ENCODE measurements around the gene SP9.
A peak's percentile ranks its signal among the peaks of the same experiment; 100 is the strongest.

The SP9 gene

DNA sequence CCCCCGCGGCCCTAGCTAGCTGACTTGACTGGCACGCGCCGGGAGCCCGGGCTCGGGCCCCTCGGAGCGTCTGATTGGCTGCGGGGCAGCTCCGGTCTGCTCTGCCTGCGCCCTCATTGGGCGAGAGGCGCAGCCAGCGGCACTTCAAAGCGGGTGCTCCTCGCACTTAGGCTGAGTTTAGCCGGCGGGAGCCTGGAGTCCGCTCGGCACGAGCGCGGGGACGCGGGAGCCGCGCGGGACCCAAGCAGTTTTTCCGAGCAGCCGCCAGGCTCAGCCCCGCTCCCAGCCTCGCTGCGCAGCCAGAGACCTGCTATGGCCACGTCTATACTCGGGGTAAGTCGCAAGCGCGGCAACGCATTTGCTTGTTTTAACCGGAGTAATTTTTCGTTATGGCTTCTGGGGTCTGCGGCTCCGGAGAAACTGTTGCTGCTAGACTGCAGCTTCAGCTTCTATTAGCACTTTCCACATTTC lies at the start of gene SP9:
Gene SP9 (plus strand): TSS at position 174 of the 471 bp plus-strand sequence. CDS start 139 bp downstream, at position 313.
- DNase-seq (ENCODE audit: low read depth, low spot score) = peak; percentile 75

DNA sequence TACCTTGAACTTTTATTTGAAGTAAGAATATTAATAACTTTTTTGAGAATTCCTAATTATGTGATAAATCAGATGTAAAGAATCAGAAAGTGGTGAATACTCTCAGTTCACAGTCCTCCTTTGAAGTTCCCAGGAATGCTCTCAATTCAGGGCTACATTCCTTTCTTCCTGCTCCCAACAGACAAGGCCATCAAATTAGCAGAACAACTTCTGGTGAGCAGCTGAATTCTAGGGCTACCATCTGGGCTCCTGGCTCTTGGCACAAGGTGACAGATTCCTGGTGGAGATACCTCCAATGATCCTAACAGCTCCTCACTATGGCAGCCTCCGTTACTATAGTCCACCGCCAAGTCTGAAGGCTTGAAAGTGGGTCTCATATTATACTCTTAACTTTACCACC lies 48.6 kb upstream of the SP9 start:
- DNase-seq (ENCODE audit: low read depth, low spot score) = peak; percentile 9

DNA sequence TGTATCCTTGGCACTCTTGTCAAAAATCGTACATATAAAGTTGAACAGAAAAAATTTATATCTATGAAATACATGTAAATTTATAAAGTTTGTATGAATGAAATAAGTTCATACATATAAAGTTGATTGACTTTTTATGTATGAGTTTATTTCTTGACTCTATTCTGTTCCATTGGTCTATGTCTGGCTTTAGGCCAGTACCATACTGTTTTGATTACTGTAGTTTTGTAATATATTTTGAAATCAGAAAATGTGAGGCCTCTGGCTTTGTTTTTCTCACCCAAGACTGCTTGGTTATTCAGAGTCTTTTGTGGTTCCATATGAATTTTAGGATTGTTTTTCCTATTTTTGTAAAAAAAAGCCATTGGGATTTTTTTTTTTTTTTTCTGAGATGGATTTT lies 41.8 kb upstream of the SP9 start:
- DNase-seq (ENCODE audit: low read depth, low spot score) = no peak

DNA sequence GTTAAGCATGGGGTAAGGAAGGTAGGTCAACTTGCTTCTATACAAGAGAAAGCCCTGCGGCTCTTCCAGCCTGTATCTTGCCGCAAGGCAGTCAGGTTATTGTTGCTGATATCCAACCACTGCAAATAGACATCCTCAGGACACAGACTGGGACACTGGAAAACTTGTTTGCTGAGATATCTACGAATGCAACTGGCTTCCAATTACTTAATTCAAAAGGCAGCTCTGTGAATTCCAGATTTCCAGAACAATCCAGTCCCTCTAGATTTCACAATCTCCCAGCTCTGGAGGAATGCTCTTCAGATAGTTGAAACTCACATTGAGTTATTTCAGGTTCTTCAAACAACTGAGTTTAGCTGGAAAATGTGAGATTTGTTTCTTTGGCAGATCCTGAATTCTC lies 34.6 kb upstream of the SP9 start:
- no peak for DNase-seq (ENCODE audit: low read depth, low spot score)

DNA sequence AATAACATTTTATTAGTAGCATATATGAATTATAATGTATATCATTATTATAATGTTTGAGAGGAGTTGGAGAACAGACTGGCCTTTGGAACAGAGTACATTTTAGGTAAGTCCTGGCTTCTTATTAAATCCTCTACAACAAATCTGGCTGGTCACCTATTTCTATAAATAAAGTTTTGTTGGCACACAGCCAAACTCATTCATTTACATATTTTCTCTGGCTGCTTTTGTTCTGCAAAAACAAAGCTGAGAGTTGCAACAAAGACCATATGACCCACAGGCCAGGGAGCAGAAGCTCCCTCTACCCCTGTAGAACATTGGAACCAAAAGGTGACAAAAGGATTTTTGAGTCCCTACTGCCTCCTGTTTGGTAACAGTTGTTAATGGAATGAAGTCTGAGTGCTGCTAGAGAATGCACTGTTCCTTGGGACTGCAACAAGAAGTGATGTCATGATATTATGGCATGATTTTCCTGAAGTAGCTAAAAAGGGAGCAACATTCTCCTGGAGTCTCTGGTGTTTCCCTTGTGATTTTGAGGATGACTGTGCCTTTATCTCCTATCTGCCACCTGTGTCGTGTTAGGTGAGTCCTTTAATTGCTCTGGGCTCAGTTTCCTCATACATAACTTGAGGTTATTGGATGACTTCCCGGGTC lies 22.0 kb upstream of the SP9 start:
- peak; percentile 9 for DNase-seq (ENCODE audit: low read depth, low spot score)

DNA sequence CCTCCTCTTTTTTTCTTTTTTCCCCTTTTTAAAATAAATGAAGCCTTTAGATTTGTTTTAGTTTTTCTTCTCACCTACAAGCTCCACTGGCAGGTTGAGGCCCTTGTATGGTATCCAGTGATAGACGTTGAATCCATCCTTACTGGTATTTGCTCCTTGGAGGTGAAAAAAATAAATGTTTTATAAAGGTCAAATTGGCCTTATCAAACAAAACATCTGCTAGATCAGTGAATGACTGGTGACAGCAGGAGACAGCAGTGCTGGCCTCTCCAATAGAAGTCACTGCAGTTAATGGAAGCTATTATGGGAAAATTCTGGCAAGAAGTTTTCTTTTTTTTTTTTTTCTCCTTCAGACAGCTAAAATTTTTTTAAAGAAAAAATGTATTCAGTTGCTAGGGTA lies 12.6 kb upstream of the SP9 start:
- no peak for DNase-seq (ENCODE audit: low read depth, low spot score)

DNA sequence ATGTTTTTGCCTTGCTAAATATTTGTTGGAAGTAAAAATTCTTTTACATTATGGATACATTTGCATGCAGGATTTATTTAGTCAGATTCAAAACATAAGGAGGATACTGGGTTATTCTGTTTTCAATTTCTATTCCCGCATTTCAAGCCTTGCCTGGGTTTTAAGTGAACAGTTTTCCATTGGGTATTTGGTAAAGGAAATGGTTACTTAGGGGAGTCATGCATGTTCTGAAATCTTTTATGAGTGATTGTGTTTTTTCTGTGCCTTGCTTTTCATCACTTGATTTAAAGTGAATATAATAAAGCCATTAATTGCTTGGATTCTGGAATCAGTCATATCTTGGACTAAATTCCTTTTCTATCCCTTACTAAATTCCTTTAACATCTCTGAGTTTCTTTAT lies 12.0 kb upstream of the SP9 start:
- no peak for DNase-seq (ENCODE audit: low read depth, low spot score)

DNA sequence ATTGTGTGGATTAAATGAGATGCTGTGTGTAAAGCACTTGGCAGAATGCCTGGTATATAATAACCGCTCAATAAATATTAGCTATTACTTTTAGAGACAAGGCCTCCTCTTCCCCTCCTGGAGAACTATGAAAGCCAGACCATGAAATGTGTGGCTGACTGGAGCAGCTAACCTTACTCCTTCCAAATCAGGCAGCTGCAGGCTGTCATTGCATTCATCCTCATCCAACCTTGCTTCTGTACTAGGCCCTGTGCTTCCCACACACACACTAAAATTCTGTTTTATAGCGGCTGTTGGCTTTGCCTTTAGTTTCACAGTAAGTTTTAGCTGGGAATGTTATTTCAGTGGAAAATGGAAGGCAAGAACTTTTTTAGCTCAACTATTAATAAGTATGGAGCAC lies 10.2 kb upstream of the SP9 start:
- no peak for DNase-seq (ENCODE audit: low read depth, low spot score)

DNA sequence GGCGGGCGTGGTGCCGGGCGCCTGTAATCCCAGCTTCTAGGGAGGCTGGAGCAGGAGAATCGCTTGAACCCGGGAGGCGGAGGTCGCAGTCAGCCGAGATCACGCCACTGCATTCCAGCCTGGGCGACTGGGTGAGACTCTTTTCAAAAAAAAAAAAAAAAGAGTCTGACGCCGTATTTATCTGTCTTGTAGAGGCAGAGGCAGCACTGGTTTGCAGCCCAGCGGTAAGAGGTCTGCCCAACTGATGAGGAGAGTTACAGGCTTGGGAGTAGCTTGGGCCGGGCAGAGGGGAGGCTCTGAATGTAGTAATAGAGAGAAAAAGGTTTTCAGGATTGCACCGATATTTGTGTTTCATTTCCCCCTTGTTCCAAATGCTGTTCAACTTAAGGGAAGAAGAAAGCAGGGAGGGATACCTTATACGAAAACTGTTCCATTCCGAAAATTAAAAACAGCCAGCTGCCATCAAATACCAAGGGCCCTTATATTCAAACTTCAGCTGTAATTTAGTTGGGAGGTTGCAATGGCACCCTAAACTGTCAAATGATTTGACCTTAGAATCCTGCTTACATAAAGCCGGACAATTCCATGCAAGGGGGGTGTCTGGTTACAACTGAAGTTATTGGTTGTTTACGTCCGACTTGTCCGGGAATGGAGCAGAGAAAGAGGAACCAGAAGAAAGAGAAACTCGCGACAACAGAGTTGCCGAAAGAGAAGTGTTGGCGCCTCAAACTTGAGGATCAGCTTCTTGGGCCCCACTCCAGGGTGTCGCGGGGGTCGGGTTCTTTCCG lies 9.2 kb upstream of the SP9 start:
- peak; percentile 21 for DNase-seq (ENCODE audit: low read depth, low spot score)

DNA sequence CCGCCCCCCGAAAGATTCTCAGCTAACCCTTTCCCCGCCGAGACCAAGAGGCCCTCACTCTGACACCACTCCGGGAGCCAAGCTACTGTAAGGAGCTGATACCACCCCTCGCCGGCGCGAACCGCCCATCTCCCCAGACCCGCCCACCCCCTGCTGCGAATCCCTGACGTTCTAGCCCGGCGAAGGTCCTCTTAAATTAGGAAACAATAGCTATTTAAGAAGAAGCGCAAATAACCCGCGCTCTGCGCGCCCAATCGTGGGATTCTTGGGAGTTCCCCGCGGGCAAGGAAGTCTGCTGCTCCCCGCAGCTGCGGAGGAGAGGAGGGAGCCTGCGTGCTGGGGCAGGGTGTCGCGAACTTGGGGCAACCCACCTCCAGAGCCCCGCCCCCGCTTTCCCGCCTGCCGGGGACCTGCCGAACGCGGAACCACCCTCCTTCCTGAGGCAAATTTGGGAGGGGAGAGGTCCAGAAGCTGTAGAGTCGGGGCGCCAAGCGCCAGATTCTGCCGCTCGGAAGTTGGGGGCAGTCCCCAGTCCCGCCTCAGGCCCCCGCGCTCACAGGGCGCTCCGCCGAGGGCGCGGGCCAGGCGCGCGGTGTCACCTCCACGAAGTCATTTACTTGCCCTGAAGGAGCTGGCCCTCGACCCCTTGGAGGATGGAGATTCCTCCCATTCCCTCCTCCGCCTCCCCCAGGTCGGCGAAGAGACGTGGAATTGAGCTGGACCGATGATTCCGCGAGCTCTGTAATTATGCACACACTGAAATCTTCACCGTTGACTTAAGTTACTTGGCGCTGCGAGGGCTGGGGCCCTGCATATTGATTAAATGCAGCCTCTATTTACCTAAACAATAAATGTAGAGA lies 8.4 kb upstream of the SP9 start:
- peak; percentile 31 for DNase-seq (ENCODE audit: low read depth, low spot score)

DNA sequence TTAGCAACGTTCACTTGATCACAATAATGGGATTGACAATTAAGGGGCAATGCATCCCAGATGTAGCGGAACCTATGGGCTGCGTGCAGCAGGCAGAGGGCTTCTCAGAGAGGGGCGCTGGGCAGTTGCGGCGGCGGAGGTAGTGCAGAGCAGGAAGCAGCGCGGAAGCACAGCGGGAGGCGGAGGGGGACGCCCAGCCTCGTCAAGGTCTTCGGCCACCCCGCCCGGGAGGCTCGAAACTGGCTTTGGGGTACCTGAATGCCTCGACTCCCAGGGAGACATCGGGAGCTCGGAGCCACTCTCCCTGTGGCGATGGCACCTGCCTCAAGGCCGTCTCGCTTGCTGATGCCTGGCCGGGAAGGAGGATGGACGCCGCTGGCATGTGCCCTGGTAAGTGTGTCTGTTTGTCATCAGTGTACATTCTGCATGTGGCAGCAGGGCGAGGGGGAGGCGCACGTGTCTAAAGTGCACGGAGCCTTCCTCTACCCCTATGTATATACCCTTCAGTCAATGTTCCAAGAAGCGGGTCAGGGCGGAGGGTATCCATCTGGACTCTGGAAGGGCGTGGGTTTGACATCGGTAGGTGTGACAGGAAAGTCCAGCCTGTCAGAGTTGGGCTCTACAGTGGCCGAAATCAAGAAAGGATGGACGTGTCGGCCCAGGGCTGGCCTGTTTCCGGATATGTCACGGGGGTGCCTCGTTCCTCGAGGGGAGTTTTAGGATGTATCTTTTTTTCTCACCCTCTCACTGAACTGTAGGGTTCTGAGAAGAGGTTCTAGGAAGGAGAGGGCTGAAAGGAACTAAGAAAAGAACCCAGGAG lies 7.5 kb upstream of the SP9 start:
- DNase-seq (ENCODE audit: low read depth, low spot score) = peak; percentile 18

DNA sequence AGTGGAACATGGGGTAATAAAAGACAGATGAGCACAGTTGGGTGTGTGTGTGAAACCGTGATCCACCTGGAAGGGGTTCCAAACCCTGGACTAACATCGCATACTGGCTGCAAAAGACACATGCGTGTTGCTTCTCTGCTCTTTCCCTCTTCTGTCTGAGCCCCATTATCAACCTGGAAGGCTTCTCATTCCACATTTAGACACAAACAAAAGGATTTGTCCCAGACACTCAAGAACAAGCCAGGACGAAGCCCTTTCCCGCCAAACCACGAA lies 7.0 kb upstream of the SP9 start:
- peak; percentile 2 for DNase-seq (ENCODE audit: low read depth, low spot score)

DNA sequence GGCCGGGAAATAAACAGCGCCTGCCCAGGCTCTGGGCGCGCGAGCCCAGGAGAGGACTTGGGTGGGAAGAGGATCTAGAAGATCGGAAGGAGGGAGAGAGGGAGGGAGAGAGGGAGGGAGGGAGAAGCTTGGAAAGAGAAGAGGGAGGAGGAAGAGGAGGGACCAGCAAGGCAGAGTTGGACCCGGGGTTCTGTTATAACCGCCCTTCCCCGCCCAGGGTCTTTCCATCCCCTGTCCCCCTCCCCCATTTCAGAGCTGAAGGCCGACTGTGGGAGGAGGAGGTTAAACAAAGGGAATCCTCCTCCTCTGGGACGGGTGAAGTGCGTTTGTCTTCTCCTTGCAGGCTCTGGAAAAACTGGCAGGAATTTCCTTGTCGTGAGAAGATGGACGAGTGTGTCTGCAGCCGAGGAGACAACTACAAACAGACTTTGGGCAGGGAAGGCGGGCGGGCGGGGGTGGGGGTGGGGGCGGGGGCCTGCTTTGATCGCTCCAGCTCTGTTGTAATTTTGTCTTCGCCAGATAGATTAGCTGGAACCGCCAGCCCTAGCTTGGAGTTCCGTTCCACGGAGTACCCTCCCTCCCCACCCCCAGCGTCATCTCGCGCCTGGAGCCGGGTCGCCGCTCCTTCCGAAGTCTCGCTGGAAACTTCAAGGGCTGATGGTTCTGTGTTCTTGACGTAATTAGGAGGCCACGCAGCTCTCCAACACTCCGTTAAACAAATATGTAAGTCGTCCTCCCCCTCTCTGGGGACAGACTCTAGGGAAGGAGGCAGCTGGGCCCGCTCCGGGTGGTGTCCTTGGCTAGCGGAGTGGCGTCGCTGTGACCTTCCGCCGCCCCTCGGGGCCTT lies 6.4 kb upstream of the SP9 start:
- DNase-seq (ENCODE audit: low read depth, low spot score) = peak; percentile 24

DNA sequence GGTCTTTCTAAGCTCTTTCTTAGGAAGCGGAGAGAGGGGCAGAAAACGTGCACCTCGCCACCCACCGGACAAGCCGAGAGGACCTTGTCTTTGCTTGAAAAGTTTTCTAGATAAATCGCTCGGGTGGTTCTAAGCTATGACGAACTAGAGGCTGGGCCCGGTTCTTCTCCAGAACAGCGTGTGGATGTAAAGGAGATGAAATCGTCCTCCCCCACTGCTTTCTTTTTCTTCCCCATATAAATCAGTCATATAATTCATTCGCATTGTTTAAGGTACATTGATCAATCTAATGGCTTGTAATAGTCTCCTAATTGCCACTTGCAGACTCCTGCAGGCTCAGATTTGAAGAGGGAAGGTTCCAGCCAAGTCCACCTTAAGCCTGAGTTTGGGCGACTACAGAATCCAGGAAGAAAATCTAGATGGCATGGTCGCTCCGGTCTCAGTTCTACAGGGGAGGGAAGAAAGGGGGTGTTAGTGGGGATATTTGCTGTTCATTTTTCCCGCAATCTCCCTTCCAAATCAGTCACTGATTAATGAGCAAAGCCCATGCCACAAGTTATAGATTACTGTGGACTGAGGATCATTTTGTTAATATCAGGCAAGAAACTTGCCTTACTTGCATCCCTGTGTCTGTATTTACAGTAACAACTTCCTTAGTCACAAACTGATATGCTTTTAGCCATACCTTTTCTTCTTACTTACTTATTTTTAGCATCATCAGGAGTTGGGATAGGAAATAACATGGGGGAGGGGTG lies 5.6 kb upstream of the SP9 start:
- DNase-seq (ENCODE audit: low read depth, low spot score) = no peak

DNA sequence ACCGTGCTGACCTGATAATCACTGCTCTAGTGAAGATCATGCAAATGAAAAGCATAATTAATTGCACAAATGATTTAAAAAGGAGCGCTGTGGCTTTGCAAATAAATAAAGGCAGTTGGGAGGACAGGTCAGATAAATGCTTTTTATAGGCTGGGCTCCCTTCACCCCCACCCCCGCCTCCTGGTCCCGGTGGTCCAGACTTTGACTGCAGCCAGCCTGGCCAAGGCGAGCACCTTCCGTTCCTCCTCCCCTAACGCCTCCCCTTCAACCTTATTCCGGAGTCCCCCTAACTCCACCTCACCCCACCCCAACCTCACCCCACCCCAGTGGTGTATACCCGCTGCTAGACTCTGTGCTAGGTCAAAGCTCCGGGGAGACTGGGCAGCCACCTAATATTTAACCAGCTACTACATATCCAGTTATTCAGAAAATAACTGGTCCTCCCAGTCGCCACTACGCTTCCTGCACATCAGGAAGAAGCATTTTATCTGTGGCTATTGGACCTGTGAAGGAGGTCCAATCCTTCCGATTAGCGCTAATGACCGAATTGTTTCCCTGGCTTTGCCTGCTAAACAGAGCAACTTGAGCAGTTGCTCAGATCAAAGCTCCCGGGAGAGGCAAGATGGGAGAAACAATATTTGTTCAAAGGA lies 3.7 kb upstream of the SP9 start:
- peak; percentile 3 for DNase-seq (ENCODE audit: low read depth, low spot score)

DNA sequence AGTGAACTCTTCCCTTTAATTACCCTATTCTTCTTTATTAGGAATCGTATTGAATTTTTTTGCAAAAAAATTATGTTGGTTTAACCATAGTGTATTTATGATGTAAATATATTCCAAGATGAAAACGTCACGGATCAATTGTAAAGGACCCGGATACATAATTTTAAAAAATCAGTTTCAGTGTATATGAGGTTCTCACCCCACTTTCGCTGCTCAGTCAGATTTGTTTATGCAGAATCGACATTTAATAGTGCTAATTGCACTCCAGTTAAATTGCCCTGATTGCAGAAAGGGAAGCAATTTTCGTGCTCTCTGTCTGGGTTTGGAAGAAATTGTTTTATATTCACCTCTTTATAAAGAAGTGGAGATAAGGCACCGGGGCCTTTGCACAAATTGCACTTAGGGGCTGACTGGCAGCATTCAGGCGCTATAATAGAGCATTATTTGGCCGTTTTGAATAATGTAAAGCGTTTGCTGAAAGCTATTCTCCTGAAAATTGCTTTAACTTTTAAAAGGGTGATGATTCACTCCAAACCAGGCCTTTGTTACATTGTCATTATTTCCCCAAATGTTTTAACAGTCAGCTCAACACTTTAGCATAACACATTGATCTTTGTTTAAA lies 3.0 kb upstream of the SP9 start:
- DNase-seq (ENCODE audit: low read depth, low spot score) = no peak

DNA sequence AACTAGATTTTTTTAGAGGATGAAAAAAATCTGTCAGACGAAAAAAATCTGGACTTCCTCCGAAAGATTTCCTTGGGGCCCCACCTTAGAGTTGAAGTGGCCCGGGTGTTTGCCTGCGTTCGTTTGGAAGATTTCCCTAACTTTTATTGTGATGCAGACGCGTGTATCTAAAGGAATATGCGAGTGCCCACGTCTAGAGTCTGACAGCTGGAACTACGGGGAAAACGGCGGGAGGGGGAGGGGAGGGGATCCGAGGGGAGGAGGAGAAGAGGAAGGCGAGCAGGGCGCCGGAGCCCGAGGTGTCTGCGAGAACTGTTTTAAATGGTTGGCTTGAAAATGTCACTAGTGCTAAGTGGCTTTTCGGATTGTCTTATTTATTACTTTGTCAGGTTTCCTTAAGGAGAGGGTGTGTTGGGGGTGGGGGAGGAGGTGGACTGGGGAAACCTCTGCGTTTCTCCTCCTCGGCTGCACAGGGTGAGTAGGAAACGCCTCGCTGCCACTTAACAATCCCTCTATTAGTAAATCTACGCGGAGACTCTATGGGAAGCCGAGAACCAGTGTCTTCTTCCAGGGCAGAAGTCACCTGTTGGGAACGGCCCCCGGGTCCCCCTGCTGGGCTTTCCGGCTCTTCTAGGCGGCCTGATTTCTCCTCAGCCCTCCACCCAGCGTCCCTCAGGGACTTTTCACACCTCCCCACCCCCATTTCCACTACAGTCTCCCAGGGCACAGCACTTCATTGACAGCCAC lies 2.4 kb upstream of the SP9 start:
- DNase-seq (ENCODE audit: low read depth, low spot score) = peak; percentile 12

DNA sequence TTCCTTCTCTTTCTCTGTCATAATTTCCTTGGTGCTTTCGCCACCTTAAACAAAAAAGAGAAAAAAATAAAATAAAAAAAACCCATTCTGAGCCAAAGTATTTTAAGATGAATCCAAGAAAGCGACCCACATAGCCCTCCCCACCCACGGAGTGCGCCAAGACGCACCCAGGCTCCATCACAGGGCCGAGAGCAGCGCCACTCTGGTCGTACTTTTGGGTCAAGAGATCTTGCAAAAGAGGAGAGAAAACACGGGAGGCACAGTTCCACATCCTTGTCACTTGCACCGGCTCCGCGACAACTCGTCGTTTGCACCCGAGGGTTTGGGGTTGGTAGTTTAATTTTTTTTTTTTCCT lies 1.8 kb upstream of the SP9 start:
- no peak for DNase-seq (ENCODE audit: low read depth, low spot score)
